Chondrocyte (in vitro differentiated cells): ENCODE results near the gene PBX1. TPM values are rescaled to one million over a fixed set of nuclear protein-coding genes. Genes with fewer than 3 reads are reported as not detected.

Experiments
- DNase-seq: peaks from one replicate; pipeline ENCODE4 v3.0.0; 2021; ENCODE audit warnings: mixed read lengths, low spot score
- H3K27ac Mint-ChIP-seq: one replicate; pipeline ENCODE4 v1.8.0; 2021; ENCODE audit warnings: mild to moderate bottlenecking, moderate library complexity, mixed read lengths; ENCODE audit not compliant: unreplicated experiment
- H3K27me3 Mint-ChIP-seq: 2 replicates; pipeline ENCODE4 v1.8.0; 2021; ENCODE audit warnings: low read depth, mixed read lengths
- H3K36me3 Mint-ChIP-seq: 2 replicates; pipeline ENCODE4 v1.8.0; 2021; ENCODE audit warnings: low read depth, mixed read lengths
- H3K4me1 Mint-ChIP-seq: 2 replicates; pipeline ENCODE4 v1.8.0; 2021; ENCODE audit warnings: low read depth, mild to moderate bottlenecking, mixed read lengths
- H3K4me3 Mint-ChIP-seq: one replicate; pipeline ENCODE4 v1.8.0; 2021; ENCODE audit warnings: mild to moderate bottlenecking, moderate library complexity, mixed read lengths; ENCODE audit not compliant: unreplicated experiment
- H3K9me3 Mint-ChIP-seq: 2 replicates; pipeline ENCODE4 v1.8.0; 2021; ENCODE audit warnings: low read depth, mixed read lengths
- CTCF ChIP-seq: fragments of 200-600 bp; sonication (generic); IDR thresholded peaks from 2 replicates; pipeline ENCODE4 v1.5.0; 2021; ENCODE audit warnings: antibody characterized with exemption, mild to moderate bottlenecking, moderate library complexity
- total RNA-seq: library from RNA; stranded (reverse); gene quantifications from 3 replicates; pipeline ENCODE4 v1.2.1, GENCODE V29; 2021

Gene PBX1
- total RNA-seq, 1 donor from 2014 or later, result 23.0 TPM

DNA sequence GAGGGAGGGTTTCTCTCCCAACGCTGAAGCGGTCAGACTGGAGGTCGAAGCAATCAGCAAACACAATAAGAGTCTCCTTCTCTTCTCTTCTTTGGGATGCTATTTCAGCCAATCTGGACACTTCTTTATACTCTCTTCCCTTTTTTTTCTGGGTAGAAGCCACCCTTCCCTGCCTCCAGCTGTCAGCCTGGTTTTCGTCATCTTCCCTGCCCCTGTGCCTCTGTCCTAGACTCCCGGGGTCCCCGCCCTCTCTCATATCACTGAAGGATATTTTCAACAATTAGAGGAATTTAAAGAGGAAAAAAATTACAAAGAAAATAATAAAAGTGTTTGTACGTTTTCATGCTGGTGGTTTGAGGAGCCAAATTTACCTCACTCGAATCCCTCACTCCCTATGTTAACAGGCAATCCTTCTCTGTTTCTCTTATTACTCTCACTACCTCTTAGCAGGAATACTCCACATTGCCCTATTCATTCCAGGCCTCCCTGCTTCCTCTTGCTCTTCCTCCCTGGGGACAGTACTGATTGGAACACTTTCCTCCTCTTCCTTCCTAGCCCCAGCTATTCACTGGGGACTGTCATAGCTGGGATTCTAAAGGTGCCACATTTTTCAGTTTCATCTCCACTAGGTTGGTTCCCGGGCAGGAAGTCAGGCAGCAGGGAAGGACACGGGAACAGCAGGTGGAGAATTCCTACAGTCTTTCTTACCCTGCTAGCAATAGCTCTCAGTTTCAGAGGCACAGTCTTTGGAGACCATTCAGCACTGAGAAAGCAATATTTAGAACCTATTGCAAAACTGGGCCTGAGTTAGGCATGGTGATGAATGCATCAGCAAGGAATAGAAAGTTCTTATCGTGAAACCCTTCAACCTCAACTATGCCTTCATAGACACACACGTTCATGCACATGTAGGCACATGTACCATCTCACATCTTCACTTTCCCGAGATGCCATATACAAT lies 288.0 kb downstream of the PBX1 start:
- peaks cover 16% of the 10 kb centered on the region for H3K4me1 Mint-ChIP-seq
- no peaks in the 10 kb centered on the region for H3K9me3 Mint-ChIP-seq
- no peak for DNase-seq
- no peak overlapping the region for H3K4me3 Mint-ChIP-seq
- H3K27ac Mint-ChIP-seq, result no peak overlapping the region
- H3K36me3 Mint-ChIP-seq, result peaks cover 19% of the 10 kb centered on the region
- H3K27me3 Mint-ChIP-seq, result no peaks in the 10 kb centered on the region
- TF ChIP-seq CTCF, result no peak

- peaks cover 11% of the 10 kb centered on the region for H3K36me3 Mint-ChIP-seq
- no peak for DNase-seq
- H3K27me3 Mint-ChIP-seq, result no peaks in the 10 kb centered on the region
- no peak for TF ChIP-seq CTCF
- no peaks in the 10 kb centered on the region for H3K4me1 Mint-ChIP-seq
- no peaks in the 10 kb centered on the region for H3K9me3 Mint-ChIP-seq
- H3K4me3 Mint-ChIP-seq, result no peak overlapping the region
- H3K27ac Mint-ChIP-seq, result no peak overlapping the region
Observed at GRCh38 chr1:164853146-164853545, 294.2 kb downstream of the PBX1 start.

GRCh38 chr1:164855716-164856329 lies 296.8 kb downstream of the PBX1 start:
- no peak overlapping the region for H3K27ac Mint-ChIP-seq
- TF ChIP-seq CTCF, result no peak
- peaks cover 10% of the 10 kb centered on the region for H3K27me3 Mint-ChIP-seq
- no peaks in the 10 kb centered on the region for H3K9me3 Mint-ChIP-seq
- H3K36me3 Mint-ChIP-seq, result no peaks in the 10 kb centered on the region
- no peaks in the 10 kb centered on the region for H3K4me1 Mint-ChIP-seq
- H3K4me3 Mint-ChIP-seq, result no peak overlapping the region
- DNase-seq, result no peak

DNA sequence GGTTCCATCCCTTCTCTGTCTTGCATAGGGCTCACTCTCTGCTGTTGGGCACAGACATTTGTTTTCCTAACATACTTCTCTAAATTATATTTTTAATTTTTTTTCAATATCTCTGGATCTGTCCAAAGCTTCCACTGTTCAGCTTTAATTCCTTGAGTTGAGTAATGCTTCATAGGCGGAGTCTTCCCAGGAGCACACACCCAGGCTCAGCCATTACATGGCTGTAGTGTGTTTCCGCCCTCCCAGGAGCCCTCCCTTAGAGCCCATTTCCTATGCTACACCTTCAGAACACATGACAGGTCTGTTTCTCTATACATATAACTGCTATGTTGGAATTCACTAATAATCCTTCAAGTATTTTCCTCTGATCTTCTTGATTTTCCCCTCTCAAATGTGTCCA lies 297.4 kb downstream of the PBX1 start:
- H3K36me3 Mint-ChIP-seq, result no peaks in the 10 kb centered on the region
- H3K4me3 Mint-ChIP-seq, result no peak overlapping the region
- no peak for DNase-seq
- no peak overlapping the region for H3K27ac Mint-ChIP-seq
- no peaks in the 10 kb centered on the region for H3K9me3 Mint-ChIP-seq
- H3K27me3 Mint-ChIP-seq, result peaks cover 13% of the 10 kb centered on the region
- TF ChIP-seq CTCF, result no peak
- no peaks in the 10 kb centered on the region for H3K4me1 Mint-ChIP-seq

DNA sequence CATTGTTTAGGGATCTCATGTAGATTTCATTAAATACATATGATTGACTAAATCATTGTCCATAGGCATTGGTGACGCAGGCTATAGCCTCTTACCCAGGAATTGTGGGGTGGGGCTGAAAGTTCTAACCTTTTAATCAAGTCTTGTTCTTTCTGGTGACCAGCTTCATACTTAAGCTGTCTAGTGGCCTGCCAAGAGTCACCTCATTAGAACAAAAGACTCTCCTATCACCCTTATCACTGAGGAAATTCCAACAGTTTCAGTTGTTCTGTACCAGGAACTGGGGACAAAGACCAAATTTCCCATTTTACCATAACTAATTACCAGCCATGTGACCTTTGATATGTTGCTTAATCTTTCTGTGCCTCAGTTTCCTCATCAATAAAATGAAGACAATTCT lies 298.5 kb downstream of the PBX1 start:
- no peak for TF ChIP-seq CTCF
- no peaks in the 10 kb centered on the region for H3K9me3 Mint-ChIP-seq
- H3K27ac Mint-ChIP-seq, result no peak overlapping the region
- H3K36me3 Mint-ChIP-seq, result no peaks in the 10 kb centered on the region
- H3K27me3 Mint-ChIP-seq, result peaks cover 23% of the 10 kb centered on the region
- H3K4me3 Mint-ChIP-seq, result no peak overlapping the region
- no peak for DNase-seq
- no peaks in the 10 kb centered on the region for H3K4me1 Mint-ChIP-seq
